IMR-90 (cell line): ENCODE results near the gene TGM5.

Experiments used
- CTCF ChIP-seq: conservative IDR thresholded peaks from 2 replicates; pipeline ENCODE4 v1.5.1; 2012; ENCODE audit warnings: mild to moderate bottlenecking, low read depth, low read length, improper control_type of control experiment
- MXI1 ChIP-seq: IDR thresholded peaks from 2 replicates; pipeline ENCODE4 v1.6.1; 2012; ENCODE audit warnings: low read depth, mild to moderate bottlenecking, low read length, moderate library complexity, borderline replicate concordance

GRCh38 chr15:43294091-43294706 lies 27.5 kb upstream of the TGM5 start:
- TF ChIP-seq CTCF (no peak), MXI1 (no peak)
